ENCODE data around the gene FHIP1B.

- TF ChIP-seq POLR2A (IDR thresholded peaks at IDR 0.05; ENCODE audit: low read depth, low read length) = no peak
- no peak for TF ChIP-seq POLR2AphosphoS5 (IDR thresholded peaks at IDR 0.05; ENCODE audit: low read depth, low read length)
- TF ChIP-seq TAF1 (IDR thresholded peaks at IDR 0.05; ENCODE audit: borderline replicate concordance, low read depth, low read length) = no peak
Measured at GRCh38 chr11:6223854-6224253, 10.6 kb downstream of the FHIP1B start.
